ENCODE data around the gene MCTP2. TPM values are rescaled to one million over a fixed set of nuclear protein-coding genes. Genes with fewer than 3 reads are reported as not detected.

The MCTP2 gene
- total RNA-seq, 1 experiment from 2014 or later, result 7.4 TPM

DNA sequence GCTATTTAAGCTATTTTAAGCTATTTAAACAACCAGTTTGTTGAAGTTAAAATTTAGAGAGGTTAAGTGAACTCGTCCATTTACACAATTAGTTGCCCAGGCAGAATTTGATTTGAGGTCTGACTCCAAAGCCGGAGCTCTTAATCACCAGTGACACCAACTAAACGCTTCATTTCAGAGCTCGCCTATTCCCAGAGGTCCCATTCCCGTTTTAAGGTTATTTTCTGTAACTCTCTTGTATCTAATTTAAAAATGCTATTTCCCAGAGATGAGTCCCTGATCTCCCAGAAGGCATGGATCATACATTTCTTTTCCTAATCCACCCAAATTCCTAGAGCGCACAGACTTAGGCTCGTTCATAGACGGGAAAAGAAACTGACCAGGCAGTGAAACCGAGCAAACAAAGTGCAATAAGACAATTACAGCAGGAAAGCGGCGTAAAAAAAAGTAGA is 904 bp upstream of the MCTP2 start (continued):
- no peak for TF ChIP-seq TCF7 (CRISPR knock-in tag; IDR thresholded peaks at IDR 0.05; ENCODE audit: low read depth)
- TF ChIP-seq, protein P1, sequence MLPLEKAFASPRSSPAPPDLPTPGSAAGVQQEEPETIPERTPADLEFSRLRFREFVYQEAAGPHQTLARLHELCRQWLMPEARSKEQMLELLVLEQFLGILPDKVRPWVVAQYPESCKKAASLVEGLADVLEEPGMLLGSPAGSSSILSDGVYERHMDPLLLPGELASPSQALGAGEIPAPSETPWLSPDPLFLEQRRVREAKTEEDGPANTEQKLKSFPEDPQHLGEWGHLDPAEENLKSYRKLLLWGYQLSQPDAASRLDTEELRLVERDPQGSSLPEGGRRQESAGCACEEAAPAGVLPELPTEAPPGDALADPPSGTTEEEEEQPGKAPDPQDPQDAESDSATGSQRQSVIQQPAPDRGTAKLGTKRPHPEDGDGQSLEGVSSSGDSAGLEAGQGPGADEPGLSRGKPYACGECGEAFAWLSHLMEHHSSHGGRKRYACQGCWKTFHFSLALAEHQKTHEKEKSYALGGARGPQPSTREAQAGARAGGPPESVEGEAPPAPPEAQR (CRISPR knock-in tag; IDR thresholded peaks at IDR 0.05), result no peak
- TF ChIP-seq ZNF263 (CRISPR knock-in tag; IDR thresholded peaks at IDR 0.05; ENCODE audit: low read depth), result no peak

DNA sequence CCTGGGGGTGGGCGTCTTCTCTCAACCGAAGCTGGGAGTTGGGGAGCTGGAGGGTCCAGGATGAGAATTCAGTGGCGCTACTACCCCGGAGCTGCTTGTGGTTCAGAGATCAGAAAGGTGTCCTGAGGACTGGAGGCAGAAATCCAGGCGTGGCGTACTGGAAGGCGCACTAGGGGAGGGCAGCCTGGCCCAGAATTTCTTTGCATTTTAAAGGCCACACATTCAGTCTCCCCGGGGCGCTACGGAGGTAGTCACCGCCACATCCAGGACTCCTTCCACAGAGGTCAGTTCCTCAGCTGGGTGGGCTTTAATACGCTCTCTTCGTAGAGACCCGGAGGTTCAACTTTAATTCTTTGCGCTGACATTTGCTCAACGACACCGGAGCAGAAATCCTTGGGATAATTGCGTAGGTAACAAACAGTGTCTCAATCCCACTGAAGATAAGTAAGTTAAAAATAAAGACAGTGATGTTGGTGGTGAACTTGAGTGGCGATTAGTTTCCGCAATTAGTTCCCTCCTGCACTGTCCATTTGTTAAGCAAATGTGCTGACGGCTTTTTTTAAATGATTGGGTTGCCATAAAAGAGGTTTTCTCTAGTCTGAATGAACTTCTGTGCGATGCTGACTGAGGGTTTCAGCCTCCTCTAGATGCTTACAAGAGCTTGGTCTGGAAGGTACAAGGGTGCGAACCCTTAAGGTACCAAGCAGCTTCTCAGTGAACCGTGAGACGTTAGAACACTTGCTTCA is 535 bp downstream of the MCTP2 start:
- ChIA-PET POLR2A (interaction anchor here (0.6 kb wide), 1 partner anchor 634 kb away, joined by 3 read pairs; no protein-coding TSS in a partner anchor), CTCF (interaction anchor here (1.1 to 3.4 kb wide), 8 partner anchors 16 to 112 kb away, joined by 3 to 14 read pairs (median 4); no protein-coding TSS in a partner anchor)
- H3K36me3 Mint-ChIP-seq, result no peaks in the 10 kb centered on the region
- TF ChIP-seq TEAD1 (CRISPR knock-in tag; IDR thresholded peaks at IDR 0.05), result peak; percentile 42; the same call in 1 of the 2 replicates
- TF ChIP-seq ZNF423 (CRISPR knock-in tag; IDR thresholded peaks at IDR 0.05), result peak; percentile 71; the same call in 1 of the 2 replicates
- TF ChIP-seq, protein P2, sequence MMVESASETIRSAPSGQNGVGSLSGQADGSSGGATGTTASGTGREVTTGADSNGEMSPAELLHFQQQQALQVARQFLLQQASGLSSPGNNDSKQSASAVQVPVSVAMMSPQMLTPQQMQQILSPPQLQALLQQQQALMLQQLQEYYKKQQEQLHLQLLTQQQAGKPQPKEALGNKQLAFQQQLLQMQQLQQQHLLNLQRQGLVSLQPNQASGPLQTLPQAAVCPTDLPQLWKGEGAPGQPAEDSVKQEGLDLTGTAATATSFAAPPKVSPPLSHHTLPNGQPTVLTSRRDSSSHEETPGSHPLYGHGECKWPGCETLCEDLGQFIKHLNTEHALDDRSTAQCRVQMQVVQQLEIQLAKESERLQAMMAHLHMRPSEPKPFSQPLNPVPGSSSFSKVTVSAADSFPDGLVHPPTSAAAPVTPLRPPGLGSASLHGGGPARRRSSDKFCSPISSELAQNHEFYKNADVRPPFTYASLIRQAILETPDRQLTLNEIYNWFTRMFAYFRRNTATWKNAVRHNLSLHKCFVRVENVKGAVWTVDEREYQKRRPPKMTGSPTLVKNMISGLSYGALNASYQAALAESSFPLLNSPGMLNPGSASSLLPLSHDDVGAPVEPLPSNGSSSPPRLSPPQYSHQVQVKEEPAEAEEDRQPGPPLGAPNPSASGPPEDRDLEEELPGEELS (CRISPR knock-in tag; IDR thresholded peaks at IDR 0.05), result 0 out of 2 replicates have a peak, but pooled peaks have one; percentile 30
- TF ChIP-seq ZNF232 (CRISPR knock-in tag; IDR thresholded peaks at IDR 0.05), result 0 out of 2 replicates have a peak, but pooled peaks have one; percentile 12
- TF ChIP-seq, protein P3, sequence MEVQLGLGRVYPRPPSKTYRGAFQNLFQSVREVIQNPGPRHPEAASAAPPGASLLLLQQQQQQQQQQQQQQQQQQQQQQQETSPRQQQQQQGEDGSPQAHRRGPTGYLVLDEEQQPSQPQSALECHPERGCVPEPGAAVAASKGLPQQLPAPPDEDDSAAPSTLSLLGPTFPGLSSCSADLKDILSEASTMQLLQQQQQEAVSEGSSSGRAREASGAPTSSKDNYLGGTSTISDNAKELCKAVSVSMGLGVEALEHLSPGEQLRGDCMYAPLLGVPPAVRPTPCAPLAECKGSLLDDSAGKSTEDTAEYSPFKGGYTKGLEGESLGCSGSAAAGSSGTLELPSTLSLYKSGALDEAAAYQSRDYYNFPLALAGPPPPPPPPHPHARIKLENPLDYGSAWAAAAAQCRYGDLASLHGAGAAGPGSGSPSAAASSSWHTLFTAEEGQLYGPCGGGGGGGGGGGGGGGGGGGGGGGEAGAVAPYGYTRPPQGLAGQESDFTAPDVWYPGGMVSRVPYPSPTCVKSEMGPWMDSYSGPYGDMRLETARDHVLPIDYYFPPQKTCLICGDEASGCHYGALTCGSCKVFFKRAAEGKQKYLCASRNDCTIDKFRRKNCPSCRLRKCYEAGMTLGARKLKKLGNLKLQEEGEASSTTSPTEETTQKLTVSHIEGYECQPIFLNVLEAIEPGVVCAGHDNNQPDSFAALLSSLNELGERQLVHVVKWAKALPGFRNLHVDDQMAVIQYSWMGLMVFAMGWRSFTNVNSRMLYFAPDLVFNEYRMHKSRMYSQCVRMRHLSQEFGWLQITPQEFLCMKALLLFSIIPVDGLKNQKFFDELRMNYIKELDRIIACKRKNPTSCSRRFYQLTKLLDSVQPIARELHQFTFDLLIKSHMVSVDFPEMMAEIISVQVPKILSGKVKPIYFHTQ (CRISPR knock-in tag; IDR thresholded peaks at IDR 0.05), result no peak
- TF ChIP-seq SP1 (CRISPR knock-in tag; conservative IDR thresholded peaks at IDR 0.05), result no peak
- TF ChIP-seq MYBL2 (CRISPR knock-in tag; IDR thresholded peaks at IDR 0.05), result no peak
- 0 out of 2 replicates have a peak, but pooled peaks have one; percentile 14 for TF ChIP-seq FOXP1 (CRISPR knock-in tag; IDR thresholded peaks at IDR 0.05; ENCODE audit: borderline replicate concordance)
- TF ChIP-seq, protein P4, sequence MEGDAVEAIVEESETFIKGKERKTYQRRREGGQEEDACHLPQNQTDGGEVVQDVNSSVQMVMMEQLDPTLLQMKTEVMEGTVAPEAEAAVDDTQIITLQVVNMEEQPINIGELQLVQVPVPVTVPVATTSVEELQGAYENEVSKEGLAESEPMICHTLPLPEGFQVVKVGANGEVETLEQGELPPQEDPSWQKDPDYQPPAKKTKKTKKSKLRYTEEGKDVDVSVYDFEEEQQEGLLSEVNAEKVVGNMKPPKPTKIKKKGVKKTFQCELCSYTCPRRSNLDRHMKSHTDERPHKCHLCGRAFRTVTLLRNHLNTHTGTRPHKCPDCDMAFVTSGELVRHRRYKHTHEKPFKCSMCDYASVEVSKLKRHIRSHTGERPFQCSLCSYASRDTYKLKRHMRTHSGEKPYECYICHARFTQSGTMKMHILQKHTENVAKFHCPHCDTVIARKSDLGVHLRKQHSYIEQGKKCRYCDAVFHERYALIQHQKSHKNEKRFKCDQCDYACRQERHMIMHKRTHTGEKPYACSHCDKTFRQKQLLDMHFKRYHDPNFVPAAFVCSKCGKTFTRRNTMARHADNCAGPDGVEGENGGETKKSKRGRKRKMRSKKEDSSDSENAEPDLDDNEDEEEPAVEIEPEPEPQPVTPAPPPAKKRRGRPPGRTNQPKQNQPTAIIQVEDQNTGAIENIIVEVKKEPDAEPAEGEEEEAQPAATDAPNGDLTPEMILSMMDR (IDR thresholded peaks at IDR 0.05), result no peak
- 0 out of 2 replicates have a peak, but pooled peaks have one; percentile 29 for TF ChIP-seq ETV6 (CRISPR knock-in tag; IDR thresholded peaks at IDR 0.05)
- no peak for TF ChIP-seq CREM (CRISPR knock-in tag; IDR thresholded peaks at IDR 0.05)
- H3K27me3 Mint-ChIP-seq (ENCODE audit: low read depth), result peaks cover 22% of the 10 kb centered on the region
- peaks cover 50% of the 10 kb centered on the region for H3K4me1 Mint-ChIP-seq
- peak overlapping the region; percentile 39 for H3K27ac Mint-ChIP-seq
- peak overlapping the region; percentile 79 for H3K4me3 Mint-ChIP-seq
- ATAC-seq (peak; percentile 69), DNase-seq (ENCODE audit: low spot score) (no peak)
- H3K9me3 Mint-ChIP-seq, result no peaks in the 10 kb centered on the region

DNA sequence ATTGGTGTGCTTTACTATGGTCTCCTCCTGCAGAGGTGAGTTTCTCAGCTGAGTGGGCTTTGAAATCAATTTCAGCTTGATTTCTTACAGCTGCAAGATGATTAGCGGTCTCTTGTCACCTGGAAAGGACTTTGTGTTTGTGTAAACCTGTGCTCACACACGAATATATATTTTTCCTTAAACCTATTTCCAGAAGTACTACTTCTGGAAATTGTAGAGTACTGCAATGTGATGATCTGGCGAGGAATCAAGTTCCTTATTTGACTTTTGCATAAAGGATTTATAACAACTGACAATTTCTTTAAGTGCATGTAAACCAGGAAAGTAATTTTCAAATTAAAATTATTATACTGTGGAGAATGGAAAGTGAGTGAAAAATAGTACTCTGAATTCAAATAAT is 2.1 kb downstream of the MCTP2 start:
- no peak overlapping the region for H3K4me3 Mint-ChIP-seq
- CTCF ChIA-PET, result no interaction called here
- DNase-seq (ENCODE audit: low spot score), result no peak
- peaks cover 50% of the 10 kb centered on the region for H3K4me1 Mint-ChIP-seq
- no peak overlapping the region for H3K27ac Mint-ChIP-seq
- H3K9me3 Mint-ChIP-seq, result no peaks in the 10 kb centered on the region
- peaks cover 22% of the 10 kb centered on the region for H3K27me3 Mint-ChIP-seq (ENCODE audit: low read depth)
- no peak for ATAC-seq
- H3K36me3 Mint-ChIP-seq, result no peaks in the 10 kb centered on the region
- POLR2A ChIA-PET, result no interaction called here
- TF ChIP-seq ETV6 (CRISPR knock-in tag; IDR thresholded peaks at IDR 0.05) (no peak), ZNF416 (CRISPR knock-in tag; IDR thresholded peaks at IDR 0.05) (no peak)
- TF ChIP-seq, protein P5, sequence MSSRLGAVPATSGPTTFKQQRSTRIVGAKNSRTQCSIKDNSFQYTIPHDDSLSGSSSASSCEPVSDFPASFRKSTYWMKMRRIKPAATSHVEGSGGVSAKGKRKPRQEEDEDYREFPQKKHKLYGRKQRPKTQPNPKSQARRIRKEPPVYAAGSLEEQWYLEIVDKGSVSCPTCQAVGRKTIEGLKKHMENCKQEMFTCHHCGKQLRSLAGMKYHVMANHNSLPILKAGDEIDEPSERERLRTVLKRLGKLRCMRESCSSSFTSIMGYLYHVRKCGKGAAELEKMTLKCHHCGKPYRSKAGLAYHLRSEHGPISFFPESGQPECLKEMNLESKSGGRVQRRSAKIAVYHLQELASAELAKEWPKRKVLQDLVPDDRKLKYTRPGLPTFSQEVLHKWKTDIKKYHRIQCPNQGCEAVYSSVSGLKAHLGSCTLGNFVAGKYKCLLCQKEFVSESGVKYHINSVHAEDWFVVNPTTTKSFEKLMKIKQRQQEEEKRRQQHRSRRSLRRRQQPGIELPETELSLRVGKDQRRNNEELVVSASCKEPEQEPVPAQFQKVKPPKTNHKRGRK (CRISPR knock-in tag; IDR thresholded peaks at IDR 0.05; ENCODE audit: borderline replicate concordance), result no peak
- TF ChIP-seq, protein P6, sequence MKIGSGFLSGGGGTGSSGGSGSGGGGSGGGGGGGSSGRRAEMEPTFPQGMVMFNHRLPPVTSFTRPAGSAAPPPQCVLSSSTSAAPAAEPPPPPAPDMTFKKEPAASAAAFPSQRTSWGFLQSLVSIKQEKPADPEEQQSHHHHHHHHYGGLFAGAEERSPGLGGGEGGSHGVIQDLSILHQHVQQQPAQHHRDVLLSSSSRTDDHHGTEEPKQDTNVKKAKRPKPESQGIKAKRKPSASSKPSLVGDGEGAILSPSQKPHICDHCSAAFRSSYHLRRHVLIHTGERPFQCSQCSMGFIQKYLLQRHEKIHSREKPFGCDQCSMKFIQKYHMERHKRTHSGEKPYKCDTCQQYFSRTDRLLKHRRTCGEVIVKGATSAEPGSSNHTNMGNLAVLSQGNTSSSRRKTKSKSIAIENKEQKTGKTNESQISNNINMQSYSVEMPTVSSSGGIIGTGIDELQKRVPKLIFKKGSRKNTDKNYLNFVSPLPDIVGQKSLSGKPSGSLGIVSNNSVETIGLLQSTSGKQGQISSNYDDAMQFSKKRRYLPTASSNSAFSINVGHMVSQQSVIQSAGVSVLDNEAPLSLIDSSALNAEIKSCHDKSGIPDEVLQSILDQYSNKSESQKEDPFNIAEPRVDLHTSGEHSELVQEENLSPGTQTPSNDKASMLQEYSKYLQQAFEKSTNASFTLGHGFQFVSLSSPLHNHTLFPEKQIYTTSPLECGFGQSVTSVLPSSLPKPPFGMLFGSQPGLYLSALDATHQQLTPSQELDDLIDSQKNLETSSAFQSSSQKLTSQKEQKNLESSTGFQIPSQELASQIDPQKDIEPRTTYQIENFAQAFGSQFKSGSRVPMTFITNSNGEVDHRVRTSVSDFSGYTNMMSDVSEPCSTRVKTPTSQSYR (CRISPR knock-in tag; IDR thresholded peaks at IDR 0.05), result no peak

All from WTC11 (cell line).